Measurements from ENCODE around the gene MAMDC4. TPM values are rescaled to one million over a fixed set of nuclear protein-coding genes. Genes with fewer than 3 reads are reported as not detected.
A peak's percentile ranks its signal among the peaks of the same experiment; 100 is the strongest.
"Not testable (repeated sequence)": the region's sequence is repeated elsewhere in the genome, so short reads cannot be mapped to it uniquely, and the experiment has no call there.

Gene MAMDC4
- total RNA-seq, 1 donor from 2014 or later: 6.1 TPM

- H3K4me3 Mint-ChIP-seq: no peak overlapping the region
- no peak for TF ChIP-seq CTCF (IDR thresholded peaks at IDR 0.05)
- ATAC-seq (ENCODE audit: low read depth) (no peak), DNase-seq (no peak)
- ChIA-PET CTCF (no interaction called here), POLR2A (no interaction called here)
- H3K4me1 Mint-ChIP-seq: peaks cover 6% of the 10 kb centered on the region
- H3K27me3 Mint-ChIP-seq: no peaks in the 10 kb centered on the region
- no peak overlapping the region for H3K27ac Mint-ChIP-seq
- H3K9me3 Mint-ChIP-seq: no peaks in the 10 kb centered on the region
- peaks cover 24% of the 10 kb centered on the region for H3K36me3 Mint-ChIP-seq (ENCODE audit: low read depth)
- intact Hi-C loops (cut with micrococcal nuclease): no loop called here
Measured at GRCh38 chr9:136837146-136837855, 14.8 kb upstream of the MAMDC4 start.

GRCh38 chr9:136837856-136838277 lies 14.3 kb upstream of the MAMDC4 start:
- H3K27me3 Mint-ChIP-seq; H3K4me3 Mint-ChIP-seq; intact Hi-C loops (cut with micrococcal nuclease); ATAC-seq (ENCODE audit: low read depth); CTCF ChIA-PET; H3K4me1 Mint-ChIP-seq; H3K27ac Mint-ChIP-seq; POLR2A ChIA-PET; DNase-seq; H3K9me3 Mint-ChIP-seq: not testable (repeated sequence)
- H3K36me3 Mint-ChIP-seq (ENCODE audit: low read depth): peaks cover 21% of the 10 kb centered on the region

GRCh38 chr9:136838314-136839228 lies 13.6 kb upstream of the MAMDC4 start:
- Mint-ChIP-seq H3K9me3 (no peaks in the 10 kb centered on the region), H3K4me3 (no peak overlapping the region), H3K36me3 (ENCODE audit: low read depth) (peaks cover 21% of the 10 kb centered on the region), H3K27me3 (no peaks in the 10 kb centered on the region), H3K4me1 (peaks cover 10% of the 10 kb centered on the region), H3K27ac (no peak overlapping the region)
- CTCF ChIA-PET: no interaction called here
- intact Hi-C loops (cut with micrococcal nuclease): no loop called here
- no peak for ATAC-seq (ENCODE audit: low read depth)
- no peak for DNase-seq
- no peak for TF ChIP-seq CTCF (IDR thresholded peaks at IDR 0.05)
- POLR2A ChIA-PET: interaction anchor here (0.5 kb wide), 1 partner anchor 20 kb away, joined by 9 read pairs; no protein-coding TSS in a partner anchor

- no peak overlapping the region for H3K4me3 Mint-ChIP-seq
- ATAC-seq (ENCODE audit: low read depth): no peak
- ChIA-PET CTCF (no interaction called here), POLR2A (interaction anchor here (0.5 kb wide), 1 partner anchor 21 kb away, joined by 9 read pairs; no protein-coding TSS in a partner anchor)
- no peak for TF ChIP-seq CTCF (IDR thresholded peaks at IDR 0.05)
- no peaks in the 10 kb centered on the region for H3K27me3 Mint-ChIP-seq
- no peak for DNase-seq
- H3K36me3 Mint-ChIP-seq (ENCODE audit: low read depth): peaks cover 16% of the 10 kb centered on the region
- no peaks in the 10 kb centered on the region for H3K9me3 Mint-ChIP-seq
- H3K4me1 Mint-ChIP-seq: peaks cover 12% of the 10 kb centered on the region
- H3K27ac Mint-ChIP-seq: peak overlapping the region; percentile 46
- intact Hi-C loops (cut with micrococcal nuclease): loop anchor here (10.0 kb wide), 1 partner anchor 325 kb away; no protein-coding TSS in a partner anchor
Measured at GRCh38 chr9:136839229-136840139, 12.7 kb upstream of the MAMDC4 start.

GRCh38 chr9:136840140-136840876 lies 11.8 kb upstream of the MAMDC4 start:
- DNase-seq: no peak
- H3K4me1 Mint-ChIP-seq: peaks cover 14% of the 10 kb centered on the region
- H3K4me3 Mint-ChIP-seq: peak overlapping the region; percentile 57
- no peak for ATAC-seq (ENCODE audit: low read depth)
- no peaks in the 10 kb centered on the region for H3K27me3 Mint-ChIP-seq
- intact Hi-C loops (cut with micrococcal nuclease): loop anchor here (10.0 kb wide), 1 partner anchor 324 kb away; no protein-coding TSS in a partner anchor
- TF ChIP-seq CTCF (IDR thresholded peaks at IDR 0.05): no peak
- ChIA-PET POLR2A (interaction anchor here (0.5 kb wide), 1 partner anchor 320 kb away, joined by 4 read pairs; no protein-coding TSS in a partner anchor), CTCF (no interaction called here)
- no peaks in the 10 kb centered on the region for H3K9me3 Mint-ChIP-seq
- H3K36me3 Mint-ChIP-seq (ENCODE audit: low read depth): peaks cover 14% of the 10 kb centered on the region
- peak overlapping the region; percentile 46 for H3K27ac Mint-ChIP-seq
